ENCODE data around the gene UBE2V1. TPM values are rescaled to one million over a fixed set of nuclear protein-coding genes. Genes with fewer than 3 reads are reported as not detected.
A peak's percentile ranks its signal among the peaks of the same experiment; 100 is the strongest.

UBE2V1 gene
- total and polyA plus RNA-seq, 2 of the 13 experiments (the other 11 are each of a cell fraction or from before 2014, with no cell fraction given) = 81.3 to 132 TPM

DNA sequence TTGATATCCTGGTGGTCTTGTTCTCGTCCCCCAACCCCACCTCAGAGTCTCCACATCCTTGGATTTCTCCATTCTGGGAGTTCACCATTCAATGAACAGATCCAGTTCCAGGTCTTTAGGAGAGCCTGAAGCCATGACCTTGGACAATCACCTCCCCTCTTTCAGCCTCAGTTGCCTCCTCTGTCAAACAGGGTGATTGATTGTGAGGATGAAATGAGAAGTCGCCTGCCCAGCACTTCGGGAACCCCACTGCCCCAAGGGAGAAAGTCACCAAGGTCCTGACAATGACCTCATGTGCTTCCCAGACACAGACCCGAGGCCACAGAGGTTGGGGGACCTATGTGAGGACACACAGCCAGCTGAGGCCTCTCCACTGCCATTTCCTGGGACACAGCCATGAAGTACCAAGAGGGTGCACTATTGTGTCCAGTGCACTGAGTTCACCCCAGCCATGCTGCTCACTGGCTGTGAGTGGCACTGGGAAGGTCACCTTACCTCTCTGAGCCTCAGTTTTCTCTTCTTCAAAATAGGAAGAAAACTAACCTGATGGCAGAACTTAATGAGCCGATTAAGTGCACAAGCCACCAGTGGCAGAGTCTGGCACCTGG, 68.5 kb downstream of the UBE2V1 start (continued):
- TF ChIP-seq AKNA (CRISPR knock-in tag; IDR thresholded peaks at IDR 0.05; ENCODE audit: borderline replicate concordance) = no peak
- TF ChIP-seq ZNF12 (CRISPR knock-in tag; IDR thresholded peaks at IDR 0.05) = 0 out of 2 replicates have a peak, but pooled peaks have one; percentile 11
- peak; percentile 26; the same call in 1 of the 2 replicates for TF ChIP-seq ZSCAN9 (CRISPR knock-in tag; IDR thresholded peaks at IDR 0.05; ENCODE audit: borderline replicate concordance)
- no peak for TF ChIP-seq GLI4 (CRISPR knock-in tag; IDR thresholded peaks at IDR 0.05; ENCODE audit: borderline replicate concordance)
- no peak for TF ChIP-seq SRSF1 (optimal IDR thresholded peaks at IDR 0.05; ENCODE audit: low read depth, low read length)
- TF ChIP-seq HOXA5 (CRISPR knock-in tag; IDR thresholded peaks at IDR 0.05) = 0 out of 2 replicates have a peak, but pooled peaks have one; percentile 26
- TF ChIP-seq, protein P1, sequence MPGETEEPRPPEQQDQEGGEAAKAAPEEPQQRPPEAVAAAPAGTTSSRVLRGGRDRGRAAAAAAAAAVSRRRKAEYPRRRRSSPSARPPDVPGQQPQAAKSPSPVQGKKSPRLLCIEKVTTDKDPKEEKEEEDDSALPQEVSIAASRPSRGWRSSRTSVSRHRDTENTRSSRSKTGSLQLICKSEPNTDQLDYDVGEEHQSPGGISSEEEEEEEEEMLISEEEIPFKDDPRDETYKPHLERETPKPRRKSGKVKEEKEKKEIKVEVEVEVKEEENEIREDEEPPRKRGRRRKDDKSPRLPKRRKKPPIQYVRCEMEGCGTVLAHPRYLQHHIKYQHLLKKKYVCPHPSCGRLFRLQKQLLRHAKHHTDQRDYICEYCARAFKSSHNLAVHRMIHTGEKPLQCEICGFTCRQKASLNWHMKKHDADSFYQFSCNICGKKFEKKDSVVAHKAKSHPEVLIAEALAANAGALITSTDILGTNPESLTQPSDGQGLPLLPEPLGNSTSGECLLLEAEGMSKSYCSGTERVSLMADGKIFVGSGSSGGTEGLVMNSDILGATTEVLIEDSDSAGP (CRISPR knock-in tag; IDR thresholded peaks at IDR 0.05; ENCODE audit: borderline replicate concordance) = peak; percentile 29; the same call in 1 of the 2 replicates
- TF ChIP-seq HOXD1 (CRISPR knock-in tag; IDR thresholded peaks at IDR 0.05) = peak; percentile 56; the same call in 1 of the 2 replicates
- no peak for TF ChIP-seq IRF1 (CRISPR knock-in tag; IDR thresholded peaks at IDR 0.05; ENCODE audit: low read depth)
- peak; percentile 14; the same call in 1 of the 2 replicates for TF ChIP-seq FOXK1 (CRISPR knock-in tag; IDR thresholded peaks at IDR 0.05; ENCODE audit: borderline replicate concordance, low read depth)
- TF ChIP-seq ZNF484 (CRISPR knock-in tag; IDR thresholded peaks at IDR 0.05; ENCODE audit: borderline replicate concordance, low read depth) = no peak
- no peak for TF ChIP-seq GABPA (IDR thresholded peaks at IDR 0.05; ENCODE audit: low read depth, low read length)
- no peak for TF ChIP-seq GABPA (CRISPR knock-in tag; IDR thresholded peaks at IDR 0.05; ENCODE audit: low read depth)
- no peak for TF ChIP-seq ZMYM2 (CRISPR knock-in tag; IDR thresholded peaks at IDR 0.05)
- TF ChIP-seq GATAD2A (CRISPR knock-in tag; IDR thresholded peaks at IDR 0.05) = peak; percentile 21; the same call in 1 of the 2 replicates
- peak; percentile 37 for TF ChIP-seq ZNF781 (CRISPR knock-in tag; IDR thresholded peaks at IDR 0.05; ENCODE audit: borderline replicate concordance, not compliant biosample characterization)
- peak in 1 of 2 experiments; percentile 23; a peak in 1 of 4 replicates for TF ChIP-seq HMGXB4 (CRISPR knock-in tag; IDR thresholded peaks at IDR 0.05; ENCODE audit: borderline replicate concordance in 1 of 2, low read depth in 1 of 2)
- no peak for TF ChIP-seq ZNF552 (CRISPR knock-in tag; IDR thresholded peaks at IDR 0.05; ENCODE audit: borderline replicate concordance)
